Measurements from ENCODE around the gene CNN3.

The CNN3 gene

DNA sequence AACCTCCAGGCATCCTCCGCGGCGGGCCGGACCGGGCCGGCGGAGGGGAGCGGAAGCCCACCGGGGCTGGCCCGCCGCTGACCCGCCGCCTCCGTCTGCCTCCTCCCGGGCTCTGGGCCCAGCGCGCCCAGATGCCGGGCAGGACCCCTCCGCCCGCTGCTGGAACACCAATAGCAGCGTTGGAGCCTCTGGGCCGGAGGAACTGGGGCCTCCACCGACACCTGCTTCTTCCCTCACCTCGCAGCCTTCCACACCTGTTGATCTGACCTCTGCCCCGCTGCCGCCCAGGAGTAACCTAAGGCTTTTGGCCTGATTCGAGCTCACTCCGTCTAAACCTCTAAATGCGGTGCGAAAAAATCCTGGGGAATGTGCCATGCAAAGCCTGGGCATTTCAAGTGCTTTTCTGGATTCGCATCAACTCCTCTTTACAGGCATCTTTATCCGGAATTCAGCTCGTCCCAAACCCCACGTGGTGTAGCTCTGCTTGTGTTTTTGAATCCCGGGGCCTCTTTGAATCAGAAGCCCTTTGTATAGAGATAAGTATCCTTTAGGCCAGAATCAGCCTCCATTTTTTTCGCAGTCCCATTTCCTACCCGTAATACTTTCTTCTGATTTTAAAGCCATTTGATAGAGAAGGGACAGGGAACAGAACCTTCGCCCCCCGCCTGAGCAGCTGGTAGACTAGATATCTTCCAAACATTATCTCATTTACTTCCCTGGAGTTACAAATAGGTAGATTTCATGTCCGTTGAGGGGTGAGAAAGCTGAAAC lies 680 bp upstream of the CNN3 start:
- DNase-seq = peak in 36 of 42 donors; percentile 5 to 78 (median 42)
- intact Hi-C loops (cut with DNase I) = loop anchor here (2.0 to 5.0 kb wide), 2 partner anchors 55 to 115 kb away; no protein-coding TSS in a partner anchor

DNA sequence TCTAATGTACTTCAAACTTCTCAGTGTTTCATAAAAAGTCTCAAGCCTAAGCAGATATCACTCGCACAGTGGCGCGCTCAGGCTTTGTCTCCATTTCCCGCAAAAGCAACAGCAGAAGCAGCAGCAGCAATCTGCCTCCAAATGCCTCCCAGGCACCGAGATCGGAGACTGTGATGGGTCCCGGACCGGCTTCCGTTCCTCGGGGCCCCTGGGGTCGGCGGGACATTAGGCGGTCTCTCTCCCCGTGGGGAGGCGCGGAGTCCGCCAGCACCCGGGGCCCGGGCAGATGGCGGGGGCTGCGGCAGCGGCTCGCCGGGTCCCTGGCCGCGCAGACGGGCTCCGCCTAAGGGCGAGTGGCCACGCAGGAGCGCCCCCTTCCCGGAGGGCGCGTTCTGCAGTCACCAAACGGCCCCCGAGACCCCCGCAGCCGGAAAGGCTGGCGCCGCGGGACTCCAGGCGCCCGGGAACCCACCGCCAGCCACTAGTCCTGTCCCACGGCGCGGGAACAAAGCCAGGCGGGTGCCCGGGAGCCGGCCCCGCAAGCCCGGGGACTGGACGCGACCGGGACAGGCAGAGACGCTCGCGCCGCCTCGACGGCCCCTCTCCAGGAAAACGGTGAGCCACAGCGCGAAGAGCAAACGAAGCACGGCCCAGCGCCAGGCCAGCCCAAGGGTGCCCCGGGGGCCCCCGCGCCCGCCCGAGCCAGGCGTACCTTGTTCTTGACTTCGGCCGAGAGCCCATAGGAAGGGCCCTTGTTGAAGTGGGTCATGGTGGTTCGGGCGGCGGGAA lies 590 bp downstream of the CNN3 start:
- DNase-seq = peak in 41 of 42 donors; percentile 11 to 82 (median 57)
- intact Hi-C loops (cut with DNase I) = loop anchor here (2.0 to 5.0 kb wide), 2 partner anchors 54 to 116 kb away; no protein-coding TSS in a partner anchor

DNA sequence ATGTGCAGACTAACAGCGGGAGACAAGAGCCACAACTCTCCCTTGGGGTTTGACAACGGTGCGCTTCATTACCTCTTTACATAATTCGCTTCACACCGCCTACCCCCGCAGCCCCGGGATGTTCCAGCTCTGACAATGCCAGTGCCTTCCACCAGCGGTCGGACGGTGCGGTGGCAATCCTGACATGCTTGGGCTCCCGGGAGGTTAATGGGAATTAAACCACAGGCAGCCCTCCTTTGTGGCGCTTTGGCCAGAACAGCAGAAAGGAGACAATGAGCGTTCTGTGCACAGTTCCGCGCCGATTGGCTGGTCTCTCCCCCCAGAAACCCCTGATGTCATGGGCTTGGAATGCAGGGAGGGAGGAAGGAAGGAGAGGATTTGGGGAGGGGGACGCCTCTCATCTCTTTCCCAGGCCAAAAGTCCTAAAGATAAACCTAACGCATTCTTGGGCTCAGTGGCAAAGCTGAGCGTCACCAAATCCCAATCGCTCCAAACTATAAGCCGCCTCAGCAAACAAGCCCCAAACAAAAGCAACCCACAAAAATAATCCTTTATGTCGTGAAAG lies 1.3 kb downstream of the CNN3 start:
- intact Hi-C loops (cut with DNase I) = loop anchor here (2.0 to 5.0 kb wide), 2 partner anchors 53 to 117 kb away; no protein-coding TSS in a partner anchor

GRCh38 chr1:94925004-94925403 lies 1.9 kb downstream of the CNN3 start:
- no peak for DNase-seq
- intact Hi-C loops (cut with DNase I) = loop anchor here (5.0 kb wide), 1 partner anchor 53 kb away; no protein-coding TSS in a partner anchor

More for the DNA sequence above, 1.3 kb downstream of the CNN3 start:
- peak; percentile 52 to 90 (median 74) for DNase-seq

DNA sequence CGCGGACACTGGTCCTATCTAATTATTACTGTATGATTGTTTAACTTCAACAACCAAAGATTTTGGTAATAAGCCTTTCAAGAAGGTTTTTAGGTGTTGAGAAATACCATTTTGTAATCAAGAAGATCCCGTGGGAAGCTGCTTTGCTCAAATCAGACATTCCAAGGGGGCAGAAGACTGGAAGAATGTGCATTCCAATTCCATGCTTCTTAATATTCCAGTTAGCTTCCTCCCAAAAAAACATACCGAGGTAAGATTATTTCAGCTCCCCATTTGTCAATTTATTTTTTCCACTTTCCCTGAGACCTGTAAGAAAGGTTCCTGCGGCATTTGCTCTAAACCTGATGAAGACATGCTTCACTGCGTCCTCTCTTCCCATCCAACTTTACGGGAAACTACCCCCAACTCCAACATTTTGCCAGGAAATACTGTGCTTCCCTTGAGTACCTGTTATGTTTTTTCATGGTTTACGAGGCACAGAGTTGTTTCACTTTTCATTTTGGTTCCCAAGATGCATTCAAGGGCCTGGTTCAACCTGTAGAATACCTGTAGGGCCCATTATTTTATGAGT lies 4.1 kb downstream of the CNN3 start:
- DNase-seq = no peak
- intact Hi-C loops (cut with DNase I) = no loop called here

DNA sequence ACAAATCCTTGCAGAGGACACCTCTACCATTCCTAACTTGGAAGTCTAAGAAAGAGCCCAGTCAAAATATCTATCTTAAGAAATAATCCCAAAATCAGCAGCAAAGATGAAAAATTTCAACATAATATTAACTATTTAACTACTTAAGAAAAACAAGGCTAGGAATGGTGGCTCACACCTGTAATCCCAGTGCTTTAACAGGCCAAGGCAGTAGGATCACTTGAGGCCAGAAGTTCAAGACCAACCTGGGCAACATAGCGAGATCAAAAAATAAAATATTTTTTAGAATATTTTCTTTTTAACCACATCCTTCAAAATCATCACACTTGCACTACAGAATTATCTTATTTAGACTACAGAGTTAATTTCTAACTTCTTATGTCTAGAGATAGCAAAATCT lies 4.9 kb downstream of the CNN3 start:
- intact Hi-C loops (cut with DNase I) = no loop called here
- DNase-seq = no peak

- intact Hi-C loops (cut with DNase I) = no loop called here
- DNase-seq = no peak
These were observed 6.8 kb downstream of the CNN3 start for GRCh38 chr1:94920061-94920460.

DNA sequence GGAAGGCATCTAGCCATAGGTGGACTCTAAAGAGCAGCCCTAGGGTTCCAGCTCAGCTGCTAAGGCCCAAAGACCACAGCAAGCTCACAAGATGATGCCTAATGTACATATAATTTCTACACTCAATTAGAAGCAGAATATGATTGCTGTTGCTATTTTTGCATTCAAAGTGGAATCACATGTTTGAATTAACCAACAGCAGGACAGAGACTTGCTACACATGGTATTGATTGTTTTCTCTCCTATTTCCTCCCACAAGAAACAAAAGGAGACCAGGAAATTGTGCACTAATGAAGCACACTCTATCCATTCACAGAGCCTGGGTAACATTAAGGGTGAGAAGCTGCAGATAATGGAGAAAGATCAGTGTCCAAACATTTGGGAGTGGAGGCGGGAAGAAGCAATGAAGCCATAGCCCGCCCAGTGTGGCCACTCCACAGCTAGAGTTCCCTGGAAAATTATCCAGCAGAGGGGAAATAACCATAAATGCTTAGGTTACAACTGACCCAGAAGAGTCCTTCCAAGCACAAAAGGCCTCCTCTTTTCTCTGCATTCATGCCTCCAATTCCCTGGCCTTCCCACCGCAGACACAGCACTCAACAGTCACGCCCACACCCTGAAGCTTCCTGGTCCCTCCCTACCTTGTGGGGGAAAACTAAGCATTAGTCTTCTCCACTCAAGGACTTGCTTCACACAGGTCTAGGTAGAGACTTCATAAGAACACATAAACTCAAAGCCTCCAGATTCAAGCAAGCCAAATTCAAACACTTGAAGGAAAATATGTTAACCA lies 7.5 kb downstream of the CNN3 start:
- DNase-seq = no peak
- intact Hi-C loops (cut with DNase I) = no loop called here

DNA sequence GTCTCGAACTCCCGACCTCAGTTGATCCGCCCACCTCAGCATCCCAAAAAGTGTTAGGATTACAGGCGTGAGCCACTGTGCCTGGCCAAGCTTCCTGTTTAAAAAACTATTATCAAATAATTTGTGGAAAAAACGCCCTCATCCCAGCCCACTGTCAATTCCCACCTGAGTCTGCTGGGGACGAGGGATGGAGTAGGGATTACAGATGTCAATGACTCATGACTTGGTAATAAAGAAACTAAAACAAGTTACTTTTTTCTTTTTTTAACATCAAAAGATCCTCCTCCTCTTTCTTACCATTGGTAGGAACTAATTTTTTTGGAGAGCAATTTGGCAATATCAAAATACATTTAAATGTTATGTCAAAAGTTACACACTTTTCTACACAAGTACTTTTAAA lies 9.7 kb downstream of the CNN3 start:
- intact Hi-C loops (cut with DNase I) = no loop called here
- no peak for DNase-seq

DNA sequence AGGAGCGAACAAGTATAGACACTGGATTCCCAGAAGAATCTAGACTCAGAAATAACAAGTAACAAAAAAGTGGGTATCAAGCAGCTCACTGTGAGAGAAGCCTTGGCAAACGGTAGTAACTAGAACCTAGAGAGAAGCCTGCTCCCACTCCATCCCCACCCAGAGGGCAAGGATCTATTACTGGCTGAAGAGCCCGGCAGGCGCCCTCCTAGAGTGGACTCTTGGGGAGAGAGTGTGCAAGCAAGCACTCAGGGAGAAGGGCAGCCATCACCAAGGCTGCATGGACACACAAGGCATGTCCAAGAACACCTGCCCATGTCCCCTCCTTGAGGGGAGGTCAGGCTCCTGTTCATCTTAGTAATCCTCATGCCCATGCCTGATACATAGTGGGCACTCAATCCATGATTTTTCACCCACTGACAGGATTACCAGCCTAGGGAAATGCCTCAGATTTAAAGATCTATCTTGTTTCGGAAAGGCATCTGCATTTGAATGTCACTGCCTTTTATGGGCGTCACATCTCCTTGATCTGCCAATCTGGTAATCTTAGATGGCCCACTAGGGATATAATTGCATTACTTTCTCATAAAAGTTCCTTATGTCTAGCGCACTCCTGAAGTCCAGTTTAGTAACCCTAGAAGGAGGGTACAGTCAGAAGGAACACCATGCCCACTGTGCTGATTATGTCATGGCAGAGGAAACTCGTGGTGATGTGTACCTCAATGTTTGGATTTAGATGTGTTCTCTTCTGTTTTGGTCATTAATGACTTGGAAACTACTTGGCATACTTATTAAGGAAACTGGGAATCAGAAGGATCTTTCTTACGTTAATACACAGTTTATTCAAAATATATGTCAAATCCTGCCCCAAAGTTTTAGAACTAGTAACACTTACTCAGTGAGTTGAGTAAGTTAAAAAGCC lies 14.4 kb downstream of the CNN3 start:
- intact Hi-C loops (cut with DNase I) = no loop called here
- DNase-seq = no peak

- DNase-seq = no peak
- intact Hi-C loops (cut with DNase I) = no loop called here
These were observed 17.4 kb downstream of the CNN3 start for GRCh38 chr1:94909486-94909885.

GRCh38 chr1:94908965-94909364 lies 17.9 kb downstream of the CNN3 start:
- intact Hi-C loops (cut with DNase I) = no loop called here

GRCh38 chr1:94908190-94908589 lies 18.7 kb downstream of the CNN3 start:
- DNase-seq = no peak
- intact Hi-C loops (cut with DNase I) = no loop called here

More at GRCh38 chr1:94908965-94909364, 17.9 kb downstream of the CNN3 start:
- DNase-seq = no peak

- intact Hi-C loops (cut with DNase I) = no loop called here
- no peak for DNase-seq
These were observed 19.8 kb downstream of the CNN3 start for GRCh38 chr1:94907136-94907535.

- DNase-seq = no peak
- intact Hi-C loops (cut with DNase I) = no loop called here
These were observed 20.5 kb downstream of the CNN3 start for GRCh38 chr1:94906382-94906781.

- intact Hi-C loops (cut with DNase I) = no loop called here
- DNase-seq = no peak
These were observed 21.7 kb downstream of the CNN3 start for GRCh38 chr1:94905207-94905606.

DNA sequence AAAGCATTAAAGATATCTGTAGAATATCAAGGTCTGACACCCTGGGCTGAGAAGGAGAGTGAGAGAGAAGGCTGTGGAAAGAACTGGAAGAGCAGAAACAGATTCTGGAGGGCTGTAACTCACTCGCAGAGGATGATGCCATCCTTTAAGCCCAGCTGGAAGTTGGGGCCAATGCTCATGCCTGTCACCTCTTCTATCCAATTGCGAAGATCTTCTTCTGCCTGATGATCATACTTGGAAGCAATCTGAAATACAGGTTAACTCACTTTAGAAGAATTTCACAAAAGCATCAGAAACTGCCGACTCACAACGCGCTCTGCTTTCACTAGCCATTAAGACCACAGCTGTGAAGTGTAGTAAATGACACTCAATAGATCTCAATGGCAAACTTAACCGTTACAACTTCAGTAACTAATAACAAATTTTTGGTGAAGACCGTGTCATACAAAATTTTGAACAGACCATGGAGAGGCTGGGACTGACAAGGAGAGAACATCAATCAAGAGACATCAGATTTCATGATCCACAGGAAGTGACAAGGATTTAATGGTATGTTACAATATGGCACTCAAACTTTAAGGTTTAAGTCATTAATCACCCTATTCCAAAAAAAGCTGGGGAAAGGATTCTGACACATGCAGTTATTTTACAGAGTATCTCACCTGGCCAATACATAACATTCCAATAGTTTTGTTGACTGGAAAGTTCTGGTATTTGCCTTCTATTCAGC lies 23.5 kb downstream of the CNN3 start:
- intact Hi-C loops (cut with DNase I) = no loop called here

More for the DNA sequence above, 23.5 kb downstream of the CNN3 start:
- no peak for DNase-seq

All from head of caudate nucleus (tissue), 42 donors.